Mucosa of stomach (tissue), 1 donor: ENCODE data around the gene PLD1.
"Not testable (repeated sequence)": the region's sequence is repeated elsewhere in the genome, so short reads cannot be mapped to it uniquely, and the experiment has no call there.

Source experiments
- H3K27me3 ChIP-seq: one replicate; pipeline ENCODE4 v1.7.0; 2013; ENCODE audit warnings: mild to moderate bottlenecking, low read length; ENCODE audit not compliant: control insufficient read depth, insufficient read depth
- H3K36me3 ChIP-seq: one replicate; pipeline ENCODE4 v1.7.0; 2013; ENCODE audit warnings: low read length; ENCODE audit not compliant: control insufficient read depth, insufficient read depth
- H3K4me1 ChIP-seq: one replicate; pipeline ENCODE4 v1.7.0; 2013; ENCODE audit warnings: mild to moderate bottlenecking, low read length; ENCODE audit not compliant: control insufficient read depth, insufficient read depth
- H3K4me3 ChIP-seq: one replicate; pipeline ENCODE4 v1.7.0; 2013; ENCODE audit warnings: low read length
- H3K9ac ChIP-seq: one replicate; pipeline ENCODE4 v1.7.0; 2013; ENCODE audit warnings: mild to moderate bottlenecking, low read length, moderate library complexity
- H3K9me3 ChIP-seq: one replicate; pipeline ENCODE4 v1.7.0; 2013; ENCODE audit warnings: mild to moderate bottlenecking, low read length, moderate library complexity; ENCODE audit not compliant: control insufficient read depth
- donor health status: Pancreatic carcinoma.

PLD1 gene

GRCh38 chr3:171649911-171650592, 160.2 kb downstream of the PLD1 start:
- Histone ChIP-seq H3K9me3 (no peaks in the 10 kb centered on the region), H3K9ac (no peak overlapping the region), H3K4me3 (no peak overlapping the region), H3K36me3 (peaks cover 2% of the 10 kb centered on the region), H3K27me3 (no peaks in the 10 kb centered on the region), H3K4me1 (no peaks in the 10 kb centered on the region)

DNA sequence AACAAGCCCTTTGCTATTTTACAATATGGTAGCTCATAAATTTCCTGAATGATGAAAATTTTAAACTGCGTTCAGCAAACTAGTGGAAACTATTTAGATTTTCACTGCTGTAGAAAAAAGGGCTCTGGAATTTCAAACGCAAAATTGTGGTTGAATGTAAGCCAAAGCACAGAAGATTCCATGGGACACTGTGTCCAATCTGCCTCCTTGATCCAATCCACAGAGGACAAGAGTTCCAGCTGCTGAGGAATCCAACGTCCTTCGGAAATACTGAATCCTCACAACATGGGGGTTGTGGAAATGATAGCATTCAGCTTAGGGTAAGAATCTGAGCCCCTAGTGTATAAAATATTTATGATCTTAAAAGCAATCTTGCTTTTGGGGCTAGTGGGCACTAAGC, 161.0 kb downstream of the PLD1 start:
- H3K4me1 ChIP-seq, result no peaks in the 10 kb centered on the region
- no peaks in the 10 kb centered on the region for H3K9me3 ChIP-seq
- H3K27me3 ChIP-seq, result no peaks in the 10 kb centered on the region
- H3K36me3 ChIP-seq, result peaks cover 3% of the 10 kb centered on the region
- no peak overlapping the region for H3K4me3 ChIP-seq
- no peak overlapping the region for H3K9ac ChIP-seq

DNA sequence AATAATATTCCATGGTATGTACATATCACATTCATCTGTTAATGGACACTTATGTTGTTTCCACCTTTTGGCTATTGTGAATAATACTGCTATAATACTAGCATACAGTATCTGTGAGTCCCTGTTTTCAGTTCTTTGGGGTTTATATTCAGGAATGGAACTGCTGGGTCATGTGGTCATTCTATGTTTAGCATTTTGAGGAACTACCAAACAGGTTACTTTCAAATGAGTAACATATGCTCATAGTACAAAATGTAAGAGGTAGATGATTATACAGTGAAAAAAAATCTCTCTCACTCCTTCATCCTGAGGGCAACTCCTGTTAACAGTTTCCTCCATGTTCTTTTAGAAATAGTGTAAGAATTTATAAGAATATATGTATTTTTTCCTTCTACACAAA, 162.2 kb downstream of the PLD1 start:
- H3K4me3 ChIP-seq, result no peak overlapping the region
- no peak overlapping the region for H3K9ac ChIP-seq
- H3K27me3 ChIP-seq, result no peaks in the 10 kb centered on the region
- peaks cover 3% of the 10 kb centered on the region for H3K36me3 ChIP-seq
- H3K9me3 ChIP-seq, result no peaks in the 10 kb centered on the region
- H3K4me1 ChIP-seq, result no peaks in the 10 kb centered on the region

DNA sequence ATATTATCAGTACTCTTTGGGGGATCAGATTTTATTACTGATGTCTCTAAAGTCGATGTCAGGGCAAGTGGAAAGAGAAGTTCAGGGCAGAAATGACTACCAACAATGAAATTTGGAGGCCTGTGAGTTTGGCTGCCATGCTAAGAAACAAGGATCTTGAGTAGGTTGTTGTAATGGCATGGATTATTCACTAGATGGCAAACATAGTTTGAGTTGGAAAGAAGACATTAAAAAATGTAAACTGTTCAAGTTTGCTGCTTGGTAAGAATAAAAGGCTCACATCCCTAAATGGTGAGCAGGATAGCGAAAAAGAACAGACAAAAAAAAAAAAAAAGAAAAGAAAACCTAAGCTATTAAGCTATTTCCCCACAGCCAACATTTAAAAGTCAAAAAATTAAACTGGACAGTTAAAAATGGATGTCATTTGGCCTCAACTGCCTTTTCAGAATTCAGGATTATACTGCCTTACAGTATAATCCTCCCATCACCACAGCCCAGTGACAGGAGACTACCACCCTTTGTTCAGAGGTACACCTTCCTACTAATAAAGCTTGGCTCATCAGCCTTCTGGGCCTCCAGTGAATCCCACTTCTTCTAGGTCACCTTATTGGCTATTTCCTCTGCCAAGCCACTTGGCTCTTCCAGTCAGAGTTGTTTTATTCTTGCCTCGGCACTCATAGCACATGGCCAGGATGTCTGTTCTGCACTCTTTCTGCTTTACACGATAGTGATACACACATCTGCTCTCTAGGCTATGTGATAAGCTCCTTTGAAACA, 163.7 kb downstream of the PLD1 start:
- no peaks in the 10 kb centered on the region for H3K4me1 ChIP-seq
- H3K27me3 ChIP-seq, result no peaks in the 10 kb centered on the region
- H3K9me3 ChIP-seq, result no peaks in the 10 kb centered on the region
- H3K4me3 ChIP-seq, result no peak overlapping the region
- peaks cover 3% of the 10 kb centered on the region for H3K36me3 ChIP-seq
- H3K9ac ChIP-seq, result no peak overlapping the region

GRCh38 chr3:171644681-171645080, 165.6 kb downstream of the PLD1 start:
- Histone ChIP-seq H3K9ac (no peak overlapping the region), H3K4me3 (no peak overlapping the region)

GRCh38 chr3:171643681-171644080, 166.6 kb downstream of the PLD1 start:
- Histone ChIP-seq H3K9me3 (no peaks in the 10 kb centered on the region), H3K36me3 (peaks cover 3% of the 10 kb centered on the region), H3K4me1 (no peaks in the 10 kb centered on the region), H3K4me3 (no peak overlapping the region), H3K9ac (no peak overlapping the region), H3K27me3 (no peaks in the 10 kb centered on the region)

More at GRCh38 chr3:171644681-171645080, 165.6 kb downstream of the PLD1 start:
- Histone ChIP-seq H3K9me3 (no peaks in the 10 kb centered on the region), H3K4me1 (no peaks in the 10 kb centered on the region), H3K27me3 (no peaks in the 10 kb centered on the region), H3K36me3 (peaks cover 3% of the 10 kb centered on the region)

DNA sequence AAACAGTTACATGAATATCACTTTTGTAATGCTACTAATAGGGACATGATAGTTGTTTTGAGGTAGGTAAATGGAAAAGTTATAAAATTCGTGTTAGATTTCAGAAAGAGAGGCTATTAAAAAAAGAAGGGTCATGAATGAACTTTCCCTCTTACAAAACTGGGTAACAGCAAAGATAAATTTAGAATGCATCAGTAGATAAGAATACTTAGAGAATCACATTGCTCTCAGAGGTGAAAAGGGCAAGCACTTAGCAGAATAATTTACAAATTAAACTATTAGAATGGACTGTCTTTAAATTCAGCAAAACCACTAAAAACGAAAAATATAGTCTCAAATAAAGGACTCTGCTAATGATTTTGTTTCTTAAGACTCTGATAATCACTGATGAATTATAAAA, 167.2 kb downstream of the PLD1 start:
- Histone ChIP-seq H3K4me3 (no peak overlapping the region), H3K36me3 (peaks cover 3% of the 10 kb centered on the region), H3K4me1 (no peaks in the 10 kb centered on the region), H3K9ac (no peak overlapping the region), H3K27me3 (no peaks in the 10 kb centered on the region), H3K9me3 (no peaks in the 10 kb centered on the region)

DNA sequence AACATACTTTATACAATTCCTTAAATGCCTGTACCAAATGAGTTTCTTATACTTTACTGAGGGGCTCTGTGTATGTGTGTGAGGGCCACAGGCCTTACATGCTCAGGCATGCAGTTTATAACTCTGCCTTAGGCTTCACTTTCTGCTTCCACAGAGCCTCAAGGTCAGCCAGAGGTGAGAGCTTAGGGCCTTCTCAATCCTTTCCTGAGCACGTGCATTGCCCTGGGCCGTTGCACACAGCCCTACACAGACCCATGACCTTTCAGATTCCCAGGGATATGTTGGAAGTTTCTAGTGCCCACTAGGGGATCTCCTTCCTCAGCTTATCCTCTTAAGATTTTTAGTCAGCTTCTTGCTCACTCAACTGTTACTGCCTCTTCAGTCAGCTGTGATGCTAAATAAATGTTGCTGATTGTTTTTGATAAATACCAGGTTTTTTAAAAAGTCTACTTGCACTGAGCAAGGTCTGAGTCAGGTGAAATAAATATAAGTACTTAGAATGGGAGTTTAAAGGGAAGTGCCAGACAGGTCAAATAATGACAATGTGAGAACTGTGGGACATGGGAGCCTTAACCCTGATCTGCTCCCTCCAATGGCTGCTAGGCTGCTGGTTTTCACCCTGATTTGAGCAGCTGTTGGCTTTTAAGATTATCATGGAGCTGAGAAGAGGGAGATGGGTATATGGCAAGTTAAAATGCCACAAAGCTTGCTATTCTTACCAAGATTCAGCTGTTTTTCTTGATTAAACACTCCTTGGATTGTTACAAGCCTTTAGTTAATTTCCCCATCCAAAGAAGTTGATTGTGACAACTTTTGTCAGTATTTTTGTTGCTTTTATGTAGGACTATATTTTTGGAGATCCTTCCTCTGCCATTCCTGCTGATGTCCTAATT, 169.5 kb downstream of the PLD1 start:
- Histone ChIP-seq H3K9ac (no peak overlapping the region), H3K4me1 (no peaks in the 10 kb centered on the region), H3K9me3 (no peaks in the 10 kb centered on the region), H3K4me3 (no peak overlapping the region), H3K36me3 (peaks cover 3% of the 10 kb centered on the region), H3K27me3 (no peaks in the 10 kb centered on the region)

DNA sequence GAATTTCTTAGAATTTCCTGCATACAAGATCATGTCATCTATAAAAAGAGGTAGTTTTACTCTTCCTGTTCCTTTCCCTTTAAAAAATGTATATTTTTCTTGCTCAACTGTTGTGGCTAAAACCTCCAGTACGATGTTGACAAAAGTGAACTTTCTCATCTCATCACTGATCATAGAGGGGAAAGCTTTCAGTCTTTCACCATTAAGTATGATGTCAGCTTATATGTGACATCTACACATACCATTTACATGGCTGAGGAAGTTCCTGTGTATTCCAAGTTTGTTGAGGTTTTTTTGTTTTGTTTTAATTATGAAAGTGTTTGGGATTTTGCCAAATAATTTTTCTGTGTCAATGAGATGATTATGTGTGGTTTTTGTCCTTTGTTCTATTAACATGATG, 173.6 kb downstream of the PLD1 start:
- Histone ChIP-seq H3K4me1 (no peaks in the 10 kb centered on the region), H3K27me3 (no peaks in the 10 kb centered on the region), H3K9ac (no peak overlapping the region), H3K4me3 (no peak overlapping the region), H3K9me3 (no peaks in the 10 kb centered on the region), H3K36me3 (no peaks in the 10 kb centered on the region)

GRCh38 chr3:171632766-171633165, 177.5 kb downstream of the PLD1 start:
- Histone ChIP-seq H3K4me3 (no peak overlapping the region), H3K27me3 (no peaks in the 10 kb centered on the region), H3K9me3 (no peaks in the 10 kb centered on the region), H3K9ac (no peak overlapping the region), H3K36me3 (no peaks in the 10 kb centered on the region), H3K4me1 (no peaks in the 10 kb centered on the region)

GRCh38 chr3:171626799-171627198, 183.5 kb downstream of the PLD1 start:
- H3K4me1 ChIP-seq, H3K4me3 ChIP-seq, H3K36me3 ChIP-seq, H3K9ac ChIP-seq, H3K9me3 ChIP-seq, H3K27me3 ChIP-seq: not testable (repeated sequence)

GRCh38 chr3:171622126-171622525, 188.2 kb downstream of the PLD1 start:
- H3K27me3 ChIP-seq, result no peaks in the 10 kb centered on the region
- no peak overlapping the region for H3K4me3 ChIP-seq
- no peaks in the 10 kb centered on the region for H3K36me3 ChIP-seq
- H3K9me3 ChIP-seq, result no peaks in the 10 kb centered on the region
- H3K9ac ChIP-seq, result no peak overlapping the region
- no peaks in the 10 kb centered on the region for H3K4me1 ChIP-seq
